GM10266 (cell line): Measurements from ENCODE around the gene MFAP2.
A peak's percentile ranks its signal among the peaks of the same experiment; 100 is the strongest.

ENCODE experiments used
- DNase-seq: peaks from one replicate; pipeline ENCODE4 v3.0.0; 2012; ENCODE audit errors: extremely low spot score
- TF ChIP-seq, protein P1 (sequence below): IDR thresholded peaks from 2 replicates; pipeline ENCODE4 v1.5.1; 2012; ENCODE audit warnings: mild to moderate bottlenecking, low read depth; ENCODE audit not compliant: control insufficient read depth, insufficient read depth; ENCODE audit errors: missing control alignments

The MFAP2 gene

GRCh38 chr1:16986962-16987361 is 6.5 kb upstream of the MFAP2 start:
- TF ChIP-seq, protein P1, sequence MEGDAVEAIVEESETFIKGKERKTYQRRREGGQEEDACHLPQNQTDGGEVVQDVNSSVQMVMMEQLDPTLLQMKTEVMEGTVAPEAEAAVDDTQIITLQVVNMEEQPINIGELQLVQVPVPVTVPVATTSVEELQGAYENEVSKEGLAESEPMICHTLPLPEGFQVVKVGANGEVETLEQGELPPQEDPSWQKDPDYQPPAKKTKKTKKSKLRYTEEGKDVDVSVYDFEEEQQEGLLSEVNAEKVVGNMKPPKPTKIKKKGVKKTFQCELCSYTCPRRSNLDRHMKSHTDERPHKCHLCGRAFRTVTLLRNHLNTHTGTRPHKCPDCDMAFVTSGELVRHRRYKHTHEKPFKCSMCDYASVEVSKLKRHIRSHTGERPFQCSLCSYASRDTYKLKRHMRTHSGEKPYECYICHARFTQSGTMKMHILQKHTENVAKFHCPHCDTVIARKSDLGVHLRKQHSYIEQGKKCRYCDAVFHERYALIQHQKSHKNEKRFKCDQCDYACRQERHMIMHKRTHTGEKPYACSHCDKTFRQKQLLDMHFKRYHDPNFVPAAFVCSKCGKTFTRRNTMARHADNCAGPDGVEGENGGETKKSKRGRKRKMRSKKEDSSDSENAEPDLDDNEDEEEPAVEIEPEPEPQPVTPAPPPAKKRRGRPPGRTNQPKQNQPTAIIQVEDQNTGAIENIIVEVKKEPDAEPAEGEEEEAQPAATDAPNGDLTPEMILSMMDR: peak; percentile 53
- no peak for DNase-seq

GRCh38 chr1:16986560-16986959 is 6.1 kb upstream of the MFAP2 start:
- DNase-seq: no peak
- TF ChIP-seq, protein P1: no peak

DNA sequence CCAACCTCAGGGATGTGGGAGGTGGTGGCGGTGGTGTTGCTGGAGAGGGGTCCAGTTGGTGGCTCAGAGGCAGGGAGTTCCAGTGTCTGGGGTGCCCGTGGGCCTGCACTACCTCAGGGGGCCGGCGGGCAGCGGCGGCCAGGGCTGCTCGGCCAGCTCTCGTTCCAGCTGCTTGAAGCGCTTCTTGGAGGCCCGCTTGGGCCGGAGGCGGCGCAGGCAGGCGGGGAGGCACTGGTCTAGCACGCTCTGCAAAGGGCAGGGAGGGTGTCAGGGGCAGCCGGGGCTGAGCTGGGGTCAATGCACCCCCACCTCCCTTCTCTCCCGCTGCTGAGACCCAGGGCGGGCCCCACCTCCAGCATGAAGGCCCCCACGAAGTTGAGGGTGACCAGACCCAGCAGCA is 5.7 kb upstream of the MFAP2 start:
- TF ChIP-seq, protein P1: no peak
- DNase-seq: no peak

GRCh38 chr1:16984717-16985116 is 4.3 kb upstream of the MFAP2 start:
- TF ChIP-seq, protein P1: no peak
- DNase-seq: no peak

GRCh38 chr1:16983649-16984048 is 3.2 kb upstream of the MFAP2 start:
- TF ChIP-seq, protein P1: no peak
- DNase-seq: no peak

DNA sequence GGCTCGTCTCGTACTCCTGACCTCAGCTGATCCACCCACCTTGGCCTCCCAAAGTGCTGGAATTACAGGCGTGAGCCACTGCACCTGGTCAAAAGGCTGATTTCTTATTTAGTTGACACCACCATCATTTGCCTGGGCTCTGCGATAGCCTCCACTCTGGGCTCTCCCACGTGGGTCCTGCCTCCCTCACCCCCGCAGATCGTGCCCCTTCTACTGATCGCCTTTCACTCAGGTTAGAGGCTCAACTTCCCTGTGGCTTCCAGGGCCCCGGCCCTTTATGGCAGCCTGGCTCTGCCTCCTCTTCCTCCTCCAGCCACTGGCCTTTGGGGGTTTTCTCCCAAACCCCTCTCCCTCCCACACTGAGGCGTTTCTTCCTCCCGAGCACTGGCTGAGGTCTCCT is 2.5 kb upstream of the MFAP2 start:
- TF ChIP-seq, protein P1: no peak
- DNase-seq: no peak

GRCh38 chr1:16981269-16981849 is 939 bp upstream of the MFAP2 start:
- no peak for DNase-seq

More at GRCh38 chr1:16981269-16981849, 939 bp upstream of the MFAP2 start:
- TF ChIP-seq, protein P1: no peak
